GM13977 (cell line): ENCODE measurements around the gene AIFM3.

Experiments used
- DNase-seq: peaks from one replicate; pipeline ENCODE4 v3.0.0; 2012; ENCODE audit warnings: low spot score
- in situ Hi-C: fragments of 300-500 bp; cut with MboI; formaldehyde crosslinking; loops from one replicate; pipeline ENCODE4 v1.12.0; 2022; ENCODE audit warnings: low sequenced_read_pairs, low pct_unique_long_range_greater_than_20kb, mixed read lengths, inconsistent platforms; ENCODE audit not compliant: unreplicated experiment
- TF ChIP-seq, protein P1 (sequence below): IDR thresholded peaks from 2 replicates; pipeline ENCODE4 v1.5.1; 2012; ENCODE audit warnings: mild to moderate bottlenecking, control low read depth; ENCODE audit not compliant: insufficient read depth; ENCODE audit errors: extremely low read depth, missing control alignments

Gene AIFM3

DNA sequence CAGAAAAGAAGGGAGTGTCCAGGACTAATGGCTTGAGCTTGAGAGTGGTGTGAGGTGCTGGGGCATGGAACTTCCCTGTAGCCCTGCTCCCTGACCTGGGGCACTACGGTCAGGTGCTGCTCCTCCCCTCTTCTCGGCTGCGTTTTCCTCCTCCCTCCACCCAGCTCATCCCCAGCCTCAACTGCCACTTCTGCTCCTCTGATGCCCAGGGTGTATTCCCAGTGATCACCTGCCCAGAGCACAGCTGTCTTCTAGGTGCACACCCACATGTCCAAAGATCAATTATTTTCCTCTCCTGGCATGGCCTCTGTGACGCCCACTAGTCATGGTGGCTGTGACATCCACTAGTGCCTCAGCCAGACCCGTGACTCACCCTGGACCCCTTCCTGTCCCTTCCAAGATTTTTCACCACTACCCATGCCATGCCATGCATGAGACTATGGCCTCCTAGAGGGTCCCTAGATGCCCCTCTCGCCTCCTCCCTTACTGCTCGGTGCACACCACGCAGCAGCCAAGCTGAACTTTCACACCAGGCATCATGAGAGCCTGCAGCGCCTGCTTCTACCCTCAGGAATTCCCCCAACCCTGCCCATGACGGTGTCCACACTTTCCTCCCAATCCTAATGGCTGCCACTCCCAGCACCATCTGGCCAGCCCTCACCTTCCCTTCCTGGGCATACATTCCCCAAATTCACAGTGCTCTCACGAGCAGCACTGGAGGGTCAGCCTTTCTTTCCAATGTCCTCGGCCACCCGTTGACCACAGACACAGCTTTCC lies 49.8 kb downstream of the AIFM3 start:
- DNase-seq, result no peak
- TF ChIP-seq, protein P1, sequence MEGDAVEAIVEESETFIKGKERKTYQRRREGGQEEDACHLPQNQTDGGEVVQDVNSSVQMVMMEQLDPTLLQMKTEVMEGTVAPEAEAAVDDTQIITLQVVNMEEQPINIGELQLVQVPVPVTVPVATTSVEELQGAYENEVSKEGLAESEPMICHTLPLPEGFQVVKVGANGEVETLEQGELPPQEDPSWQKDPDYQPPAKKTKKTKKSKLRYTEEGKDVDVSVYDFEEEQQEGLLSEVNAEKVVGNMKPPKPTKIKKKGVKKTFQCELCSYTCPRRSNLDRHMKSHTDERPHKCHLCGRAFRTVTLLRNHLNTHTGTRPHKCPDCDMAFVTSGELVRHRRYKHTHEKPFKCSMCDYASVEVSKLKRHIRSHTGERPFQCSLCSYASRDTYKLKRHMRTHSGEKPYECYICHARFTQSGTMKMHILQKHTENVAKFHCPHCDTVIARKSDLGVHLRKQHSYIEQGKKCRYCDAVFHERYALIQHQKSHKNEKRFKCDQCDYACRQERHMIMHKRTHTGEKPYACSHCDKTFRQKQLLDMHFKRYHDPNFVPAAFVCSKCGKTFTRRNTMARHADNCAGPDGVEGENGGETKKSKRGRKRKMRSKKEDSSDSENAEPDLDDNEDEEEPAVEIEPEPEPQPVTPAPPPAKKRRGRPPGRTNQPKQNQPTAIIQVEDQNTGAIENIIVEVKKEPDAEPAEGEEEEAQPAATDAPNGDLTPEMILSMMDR, result no peak
- in situ Hi-C loops, result no loop called here

DNA sequence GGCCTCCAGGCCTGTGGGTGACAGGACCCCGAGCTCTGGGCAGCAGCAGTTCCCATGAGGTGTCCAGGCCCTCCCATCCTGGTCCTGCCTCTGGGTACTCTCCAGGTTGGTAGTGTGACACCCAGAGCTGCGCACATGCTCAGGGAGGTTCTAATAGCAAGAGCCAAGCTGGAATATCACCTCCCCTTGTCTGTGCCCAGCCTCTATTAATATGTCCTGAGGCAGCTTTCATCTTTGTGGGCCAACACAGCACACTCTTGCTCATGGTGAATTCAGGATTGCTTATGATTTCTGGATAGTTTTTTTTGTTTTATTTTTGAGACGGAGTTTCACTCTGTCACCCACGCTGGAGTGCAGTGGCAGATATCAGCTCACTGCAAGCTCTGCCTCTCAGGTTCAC lies 51.3 kb downstream of the AIFM3 start:
- in situ Hi-C loops, result no loop called here
- TF ChIP-seq, protein P1, result no peak
- DNase-seq, result no peak

DNA sequence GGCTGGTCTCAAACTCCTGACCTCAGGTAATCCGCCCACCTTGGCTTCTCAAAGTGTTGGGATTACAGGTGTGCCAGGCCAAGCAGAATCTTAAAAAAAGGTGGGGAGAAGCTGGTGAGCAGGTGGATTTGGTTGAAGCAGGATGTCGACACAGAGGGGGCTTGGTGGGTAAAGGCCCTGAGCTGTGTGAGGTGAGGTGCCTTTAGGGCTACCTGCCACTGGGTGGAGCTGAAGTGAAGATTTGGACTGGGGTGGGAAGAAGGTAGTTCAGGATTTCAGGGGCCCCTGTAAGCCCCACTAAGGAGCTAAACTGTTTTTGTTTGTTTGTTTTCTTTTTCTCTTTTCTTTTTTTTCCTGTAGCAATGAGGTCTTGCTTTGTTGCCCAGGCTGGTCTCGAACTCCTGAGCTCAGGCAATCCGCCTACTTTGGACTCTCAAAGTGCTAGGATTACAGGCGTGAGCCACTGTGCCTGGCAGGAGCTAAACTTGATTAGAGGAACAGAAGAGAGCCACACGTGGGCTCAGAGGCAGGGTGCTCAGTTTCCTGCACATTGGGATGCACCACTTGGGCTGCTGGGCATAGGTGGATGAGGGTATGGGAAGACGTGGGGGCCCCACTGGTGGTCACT lies 53.9 kb downstream of the AIFM3 start:
- in situ Hi-C loops, result no loop called here
- DNase-seq, result peak; percentile 72
- TF ChIP-seq, protein P1, result peak; percentile 51

DNA sequence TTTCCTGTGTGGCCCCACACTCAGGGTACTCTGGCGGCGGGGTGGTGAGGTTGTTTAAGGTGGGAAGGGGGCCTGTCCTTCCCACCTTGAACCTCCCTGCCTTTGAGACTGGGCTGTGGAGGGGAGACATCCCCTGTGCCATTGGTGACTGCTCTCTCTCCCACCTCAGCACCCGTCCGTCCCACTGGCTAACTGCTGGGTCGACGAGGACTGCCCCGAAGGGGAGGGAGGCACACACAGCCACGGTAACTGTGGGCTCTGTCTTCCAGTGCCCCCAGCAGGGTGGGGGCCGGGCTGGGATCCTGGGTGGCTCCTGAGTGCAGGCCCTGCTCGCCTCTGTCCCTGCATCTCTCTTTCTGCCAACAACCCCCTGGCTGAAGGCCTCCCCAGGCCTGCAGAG lies 55.5 kb downstream of the AIFM3 start:
- TF ChIP-seq, protein P1, result no peak
- DNase-seq, result no peak
- in situ Hi-C loops, result no loop called here

DNA sequence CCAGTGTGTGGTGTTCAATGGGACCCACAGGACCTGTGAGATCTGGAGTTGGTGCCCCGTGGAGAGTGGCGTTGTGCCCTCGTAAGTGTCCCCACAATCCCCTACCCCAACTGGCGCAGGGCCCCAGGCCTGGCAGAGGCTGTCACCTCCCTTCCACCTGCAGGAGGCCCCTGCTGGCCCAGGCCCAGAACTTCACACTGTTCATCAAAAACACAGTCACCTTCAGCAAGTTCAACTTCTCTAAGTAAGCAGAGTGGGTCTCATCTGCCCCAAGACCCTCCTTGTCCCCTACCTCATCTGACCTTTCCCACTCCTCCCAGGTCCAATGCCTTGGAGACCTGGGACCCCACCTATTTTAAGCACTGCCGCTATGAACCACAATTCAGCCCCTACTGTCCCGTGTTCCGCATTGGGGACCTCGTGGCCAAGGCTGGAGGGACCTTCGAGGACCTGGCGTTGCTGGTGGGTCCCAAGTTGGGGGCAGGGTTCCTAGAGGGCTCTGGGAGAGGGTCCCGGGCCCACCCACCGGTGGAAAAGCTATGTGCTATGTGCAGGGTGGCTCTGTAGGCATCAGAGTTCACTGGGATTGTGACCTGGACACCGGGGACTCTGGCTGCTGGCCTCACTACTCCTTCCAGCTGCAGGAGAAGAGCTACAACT lies 56.0 kb downstream of the AIFM3 start:
- TF ChIP-seq, protein P1, result peak; percentile 9
- in situ Hi-C loops, result no loop called here
- DNase-seq, result no peak

DNA sequence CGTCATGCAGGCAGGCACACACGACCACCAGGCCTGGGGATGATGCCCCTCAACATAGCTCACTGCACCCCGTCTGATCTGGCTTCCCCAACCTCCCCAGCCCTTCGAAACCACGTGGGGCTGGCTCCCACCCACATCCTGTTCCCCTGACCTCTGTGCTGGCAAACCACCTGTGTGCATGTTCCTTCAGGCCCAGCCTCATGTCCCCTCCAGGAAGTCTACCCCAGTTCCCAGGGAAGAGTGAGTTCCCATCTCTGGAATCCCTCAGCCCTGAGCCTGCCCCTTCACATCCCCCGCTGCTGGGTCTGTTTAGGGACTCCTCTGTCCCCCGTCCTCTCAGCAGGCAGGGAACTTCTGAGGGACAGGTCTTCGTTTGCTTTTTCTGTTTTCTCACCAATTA lies 58.2 kb downstream of the AIFM3 start:
- DNase-seq, result no peak
- in situ Hi-C loops, result no loop called here
- TF ChIP-seq, protein P1, result no peak
